GM12864 (cell line): ENCODE results near the gene RAB33A.
"Not testable (repeated sequence)": the region's sequence is repeated elsewhere in the genome, so short reads cannot be mapped to it uniquely, and the experiment has no call there.

ENCODE experiments used
- DNase-seq: peaks from one replicate; pipeline ENCODE4 v3.0.0-alpha.2; 2011; ENCODE audit warnings: low read depth
- H3K4me3 ChIP-seq: 2 replicates; pipeline ENCODE4 v1.5.1; 2011; ENCODE audit warnings: mild to moderate bottlenecking, low read depth, low read length, control low read depth
- CTCF ChIP-seq: IDR thresholded peaks from 2 replicates; pipeline ENCODE4 v1.5.1; 2011; ENCODE audit warnings: low read depth, mild to moderate bottlenecking, moderate library complexity, low read length, control low read depth, inconsistent platforms; ENCODE audit errors: missing control alignments

Gene RAB33A

GRCh38 chrX:130224810-130225209 is 53.0 kb downstream of the RAB33A start:
- no peak overlapping the region for H3K4me3 ChIP-seq
- TF ChIP-seq CTCF = no peak
- DNase-seq = no peak

- no peak for DNase-seq
- TF ChIP-seq CTCF = no peak
- H3K4me3 ChIP-seq = no peak overlapping the region
These were observed 57.1 kb downstream of the RAB33A start for GRCh38 chrX:130228871-130229270.

- DNase-seq, H3K4me3 ChIP-seq: not testable (repeated sequence)
These were observed 59.4 kb downstream of the RAB33A start for GRCh38 chrX:130231184-130231583.
